GM12878 (cell line): ENCODE data around the gene LIFR. TPM values are rescaled to one million over a fixed set of nuclear protein-coding genes. Genes with fewer than 3 reads are reported as not detected.

ENCODE experiments used
- ATAC-seq: fragments of 200-7000 bp; cut with Tn5 transposase; 3 replicates; pipeline ENCODE4 v1.9.1; 2020; ENCODE audit warnings: mild to moderate bottlenecking, moderate library complexity
- BruUV-seq: library from RNA; stranded (reverse); fragments of 400-500 nt; replicated peaks from 2 replicates; lab custom pipeline; 2021; lab: Mats Ljungman, UMichigan
- CTCF ChIA-PET: fragments of 300-600 bp; sonication (Branson Sonifier 250); formaldehyde crosslinking; extraction: SDS; loops from one replicate; lab custom pipeline; 2021; ENCODE audit warnings: inconsistent platforms; lab: Yijun Ruan, JAX
- POLR2A ChIA-PET: fragments of 350-600 bp; formaldehyde crosslinking; extraction: SDS; loops from one replicate; lab custom pipeline; 2021; ENCODE audit warnings: inconsistent platforms; lab: Charles Lee
- RAD21 ChIA-PET: fragments of 300-600 bp; sonication (Branson Sonifier 250); formaldehyde crosslinking; loops from one replicate; lab custom pipeline; 2023; ENCODE audit warnings: antibody characterized with exemption; ENCODE audit not compliant: unreplicated experiment; lab: Charles Lee
- SMC1A ChIA-PET: fragments of 300-600 bp; sonication (Branson Sonifier 250); formaldehyde crosslinking; loops from one replicate; lab custom pipeline; 2023; ENCODE audit not compliant: unreplicated experiment, uncharacterized antibody; lab: Charles Lee
- DNase-seq: peaks from one replicate; pipeline ENCODE4 v3.0.0-alpha.2; 2011; ENCODE audit warnings: low read depth, low spot score
- FAIRE-seq: peaks from 3 replicates; lab custom pipeline; 2011; peaks lifted over from hg19 to GRCh38; lab: Jason Lieb, UNC
- H2AFZ ChIP-seq: 2 replicates; pipeline ENCODE4 v1.6.0; 2011; ENCODE audit warnings: low read depth, low read length, control low read depth; ENCODE audit not compliant: control insufficient read depth
- H3K27ac ChIP-seq: 2 replicates; pipeline ENCODE4 v1.5.1; 2011; ENCODE audit warnings: control low read depth; ENCODE audit not compliant: control insufficient read depth, insufficient read depth
- H3K27me3 ChIP-seq, 2 experiments: replicated peaks in 1 of 2; 2 replicates each; pipeline versions ENCODE4 v1.6.0 to v1.6.1; 2011; ENCODE audit warnings: low read length in 1 of 2; ENCODE audit not compliant: control insufficient read depth in 2 of 2, insufficient read depth in 2 of 2
- H3K36me3 ChIP-seq, 2 experiments: 2 replicates each; pipeline ENCODE4 v1.5.1; 2011; ENCODE audit warnings: low read length in 1 of 2; ENCODE audit not compliant: control insufficient read depth in 2 of 2, insufficient read depth in 2 of 2
- H3K4me1 ChIP-seq: 2 replicates; pipeline ENCODE4 v1.6.1; 2011; ENCODE audit warnings: mild to moderate bottlenecking, low read length, moderate library complexity, mixed read lengths; ENCODE audit not compliant: control insufficient read depth, insufficient read depth
- H3K4me2 ChIP-seq: 2 replicates; pipeline ENCODE4 v1.6.0; 2011; ENCODE audit warnings: control low read depth; ENCODE audit not compliant: control insufficient read depth, insufficient read depth
- H3K4me3 ChIP-seq: fragments of 200-600 bp; sonication (generic); 2 replicates; pipeline ENCODE4 v1.5.1; 2016
- H3K79me2 ChIP-seq: 2 replicates; pipeline ENCODE4 v1.6.0; 2011; ENCODE audit warnings: low read length; ENCODE audit not compliant: control insufficient read depth, insufficient read depth
- H3K9ac ChIP-seq: 2 replicates; pipeline ENCODE4 v1.8.0; 2011; ENCODE audit warnings: low read length, control low read depth, mixed read lengths; ENCODE audit not compliant: control insufficient read depth, insufficient read depth
- H3K9me3 ChIP-seq: replicated peaks from 3 replicates; pipeline ENCODE4 v1.5.1; 2011; ENCODE audit warnings: mild to moderate bottlenecking, low read length; ENCODE audit not compliant: control insufficient read depth, insufficient read depth
- H4K20me1 ChIP-seq: 2 replicates; pipeline ENCODE4 v1.6.0; 2011; ENCODE audit not compliant: control insufficient read depth, insufficient read depth
- BACH1 ChIP-seq: fragments of 450-650 bp; IDR thresholded peaks from 2 replicates; pipeline ENCODE4 v1.6.1; 2017; ENCODE audit warnings: mild to moderate bottlenecking, borderline replicate concordance
- CREB1 ChIP-seq: IDR thresholded peaks from 2 replicates; pipeline ENCODE4 v1.6.1; 2012; ENCODE audit warnings: low read depth, mild to moderate bottlenecking, inconsistent platforms
- E2F8 ChIP-seq: fragments of 450-650 bp; IDR thresholded peaks from 2 replicates; pipeline ENCODE4 v1.6.1; 2018; ENCODE audit warnings: mild to moderate bottlenecking, low read depth, moderate library complexity; ENCODE audit not compliant: partially characterized antibody
- FOXK2 ChIP-seq: fragments of 450-650 bp; IDR thresholded peaks from 2 replicates; pipeline ENCODE4 v1.6.1; 2017; ENCODE audit warnings: mild to moderate bottlenecking, moderate library complexity
- HDGF ChIP-seq: fragments of 450-650 bp; IDR thresholded peaks from 2 replicates; pipeline ENCODE4 v1.6.1; 2016; ENCODE audit warnings: antibody characterized with exemption
- IRF3 ChIP-seq: fragments of 450-650 bp; IDR thresholded peaks from 2 replicates; pipeline ENCODE4 v1.6.1; 2014; ENCODE audit warnings: mild to moderate bottlenecking
- IRF4 ChIP-seq: IDR thresholded peaks from 2 replicates; pipeline ENCODE4 v1.6.1; 2011; ENCODE audit warnings: low read depth, low read length
- MEF2A ChIP-seq: IDR thresholded peaks from 2 replicates; pipeline ENCODE4 v1.6.1; 2011; ENCODE audit warnings: low read depth, mild to moderate bottlenecking, low read length, moderate library complexity; ENCODE audit not compliant: insufficient read depth
- NRF1 ChIP-seq: conservative IDR thresholded peaks from 2 replicates; pipeline ENCODE4 v1.6.1; 2011; ENCODE audit warnings: mild to moderate bottlenecking, low read depth, low read length, improper control_type of control experiment
- PML ChIP-seq: IDR thresholded peaks from 2 replicates; pipeline ENCODE4 v1.6.1; 2012; ENCODE audit warnings: low read length, inconsistent platforms
- POLR2A ChIP-seq: IDR thresholded peaks from 2 replicates; pipeline ENCODE4 v1.6.1; 2011; ENCODE audit warnings: low read depth, mild to moderate bottlenecking, low read length
- PRDM15 ChIP-seq: fragments of 450-650 bp; formaldehyde crosslinking; IDR thresholded peaks from 2 replicates; pipeline ENCODE4 v1.4.0; 2020; ENCODE audit warnings: mild to moderate bottlenecking, moderate library complexity
- TCF12 ChIP-seq: IDR thresholded peaks from 2 replicates; pipeline ENCODE4 v1.6.1; 2011; ENCODE audit warnings: low read depth, mild to moderate bottlenecking, low read length
- WGBS: methylation state at CpG from one replicate; pipeline ENCODE4 v1.1.6; 2016; ENCODE audit warnings: low lambda C conversion rate; ENCODE audit not compliant: insufficient replicate concordance, insufficient coverage; ENCODE audit errors: missing lambda C conversion rate; 5-methylcytosine and 5-hydroxymethylcytosine counted together
- in situ Hi-C: fragments of 300-500 bp; cut with MboI; formaldehyde crosslinking; loops from 9 replicates; pipeline ENCODE4 v1.14.3; 2018; ENCODE audit warnings: mixed read lengths
- intact Hi-C: fragments of 100-400 bp; cut with micrococcal nuclease; formaldehyde crosslinking; loops from one replicate; pipeline ENCODE4 v1.14.2; 2022; ENCODE audit not compliant: unreplicated experiment
- polyA plus RNA-seq, 11 experiments: library from polyadenylated mRNA; depleted of rRNA in 4 of 11; unstranded in 6 of 11; stranded (reverse) in 5 of 11; fragments of >200 nt; fragmentation: Nextera tagmentation in 4 of 11; fragmentation: Illumina TruSeq in 1 of 11; extraction: Ambion mirVana in 4 of 11; extraction: Trizol in 1 of 11; gene quantifications; 1 replicate in 1 of 11; 2 replicates in 10 of 11; pipeline versions ENCODE4 v1.2.1 to v1.2.3, GENCODE V29; 2011 to 2016; ENCODE audit warnings: inconsistent platforms in 2 of 11, missing spikeins in 2 of 11, low read depth in 1 of 11
- total RNA-seq, 4 experiments: library from RNA; depleted of rRNA in 3 of 4; stranded (reverse); fragments of >200 nt in 3 of 4; fragmentation: Illumina TruSeq in 1 of 4; extraction: Trizol in 1 of 4; gene quantifications; 2 replicates each; pipeline versions ENCODE4 v1.2.1 to v1.2.3, GENCODE V29; 2013 to 2021

LIFR gene
- total and polyA plus RNA-seq, 10 of the 15 experiments (the other 5 are each of a cell fraction or from before 2014, with no cell fraction given): 0.10 TPM; not detected in 9

GRCh38 chr5:38453506-38453905, 102.9 kb downstream of the LIFR start (continued):
- peak; percentile 63 for TF ChIP-seq CREB1
- TF ChIP-seq FOXK2: no peak
- peak; percentile 86; the same call in 1 of the 2 replicates for TF ChIP-seq PML
- TF ChIP-seq POLR2A: no peak
- TF ChIP-seq IRF4: peak; percentile 96
- TF ChIP-seq BACH1: peak; percentile 78
- peak; percentile 89 for TF ChIP-seq MEF2A

- no peaks in the 10 kb centered on the region for H3K36me3 ChIP-seq
- H3K4me2 ChIP-seq: no peak overlapping the region
- H3K4me1 ChIP-seq: peaks cover 16% of the 10 kb centered on the region
- ChIA-PET SMC1A (interaction anchor here (1.1 to 4.7 kb wide), 2 partner anchors 8 to 10 kb away, joined by 3 to 19 read pairs; no protein-coding TSS in a partner anchor), CTCF (interaction anchor here (1.1 to 6.2 kb wide), 3 partner anchors 10 to 356 kb away, joined by 3 to 48 read pairs (median 7); no protein-coding TSS in a partner anchor), RAD21 (interaction anchor here (1.9 kb wide), 1 partner anchor 11 kb away, joined by 16 read pairs; no protein-coding TSS in a partner anchor), POLR2A (no interaction called here)
- peaks cover 2% of the 10 kb centered on the region; the same call in 2 of the 3 replicates for H3K9me3 ChIP-seq
- H2AFZ ChIP-seq: no peak overlapping the region
- no peak for ATAC-seq
- FAIRE-seq: no peak
- intact Hi-C loops (loop anchor here (10.0 kb wide), 1 partner anchor 623 kb away; the partner anchor contains the start of gene RICTOR), in situ Hi-C loops (no loop called here)
- H3K9ac ChIP-seq: no peak overlapping the region
- no peak overlapping the region for H3K27ac ChIP-seq
- no peaks in the 10 kb centered on the region for H3K79me2 ChIP-seq
- DNase-seq: no peak
- WGBS: 71% methylated on average over 4 of the region's 4 CpGs
- peaks cover 0 to 15% of the 10 kb centered on the region in 2 experiments for H3K27me3 ChIP-seq
- no peak overlapping the region for H3K4me3 ChIP-seq
- no peaks in the 10 kb centered on the region for H4K20me1 ChIP-seq
- no TSS peak for BruUV-seq
- TF ChIP-seq TCF12 (no peak), E2F8 (no peak), MEF2A (no peak), HDGF (no peak), NRF1 (no peak), IRF3 (no peak), PRDM15 (CRISPR knock-in tag) (no peak)
Observed at GRCh38 chr5:38452201-38452600, 104.2 kb downstream of the LIFR start.
